Activated naive CD4-positive, alpha-beta T cell treated with anti-CD3 and anti-CD28 coated beads for 36 hours (primary cell): Measurements from ENCODE around the gene KCNK17. TPM values are rescaled to one million over a fixed set of nuclear protein-coding genes. Genes with fewer than 3 reads are reported as not detected.
"Not testable (repeated sequence)": the region's sequence is repeated elsewhere in the genome, so short reads cannot be mapped to it uniquely, and the experiment has no call there.

Experiments
- CTCF ChIA-PET: fragments of 350-600 bp; sonication (Branson Sonifier 250); formaldehyde crosslinking; loops from one replicate; lab custom pipeline; 2021; ENCODE audit warnings: antibody characterized with exemption; lab: Charles Lee
- DNase-seq: peaks from one replicate; pipeline ENCODE4 v3.0.0-alpha.2; 2020
- H3K27ac Mint-ChIP-seq: one replicate; pipeline ENCODE4 v1.8.0; 2021; ENCODE audit warnings: mild to moderate bottlenecking, mixed read lengths
- H3K27me3 Mint-ChIP-seq: one replicate; pipeline ENCODE4 v1.8.0; 2021; ENCODE audit warnings: low read depth, mixed read lengths
- H3K36me3 Mint-ChIP-seq: one replicate; pipeline ENCODE4 v1.8.0; 2021; ENCODE audit warnings: low read depth, mixed read lengths
- H3K4me1 Mint-ChIP-seq: one replicate; pipeline ENCODE4 v1.8.0; 2021; ENCODE audit warnings: low read depth, mixed read lengths
- H3K4me3 Mint-ChIP-seq: one replicate; pipeline ENCODE4 v1.8.0; 2021; ENCODE audit warnings: mild to moderate bottlenecking, moderate library complexity, mixed read lengths
- H3K9me3 Mint-ChIP-seq: one replicate; pipeline ENCODE4 v1.8.0; 2021; ENCODE audit warnings: mixed read lengths
- intact Hi-C: fragments of 100-400 bp; cut with micrococcal nuclease; formaldehyde crosslinking; loops from one replicate; pipeline ENCODE4 v1.15.1; 2023
- total RNA-seq, 2 experiments: library from RNA; stranded (reverse); gene quantifications; one replicate each; pipeline ENCODE4 v1.2.3, GENCODE V29; 2021

KCNK17 gene
- total RNA-seq, 2 experiments from 2014 or later: not detected

DNA sequence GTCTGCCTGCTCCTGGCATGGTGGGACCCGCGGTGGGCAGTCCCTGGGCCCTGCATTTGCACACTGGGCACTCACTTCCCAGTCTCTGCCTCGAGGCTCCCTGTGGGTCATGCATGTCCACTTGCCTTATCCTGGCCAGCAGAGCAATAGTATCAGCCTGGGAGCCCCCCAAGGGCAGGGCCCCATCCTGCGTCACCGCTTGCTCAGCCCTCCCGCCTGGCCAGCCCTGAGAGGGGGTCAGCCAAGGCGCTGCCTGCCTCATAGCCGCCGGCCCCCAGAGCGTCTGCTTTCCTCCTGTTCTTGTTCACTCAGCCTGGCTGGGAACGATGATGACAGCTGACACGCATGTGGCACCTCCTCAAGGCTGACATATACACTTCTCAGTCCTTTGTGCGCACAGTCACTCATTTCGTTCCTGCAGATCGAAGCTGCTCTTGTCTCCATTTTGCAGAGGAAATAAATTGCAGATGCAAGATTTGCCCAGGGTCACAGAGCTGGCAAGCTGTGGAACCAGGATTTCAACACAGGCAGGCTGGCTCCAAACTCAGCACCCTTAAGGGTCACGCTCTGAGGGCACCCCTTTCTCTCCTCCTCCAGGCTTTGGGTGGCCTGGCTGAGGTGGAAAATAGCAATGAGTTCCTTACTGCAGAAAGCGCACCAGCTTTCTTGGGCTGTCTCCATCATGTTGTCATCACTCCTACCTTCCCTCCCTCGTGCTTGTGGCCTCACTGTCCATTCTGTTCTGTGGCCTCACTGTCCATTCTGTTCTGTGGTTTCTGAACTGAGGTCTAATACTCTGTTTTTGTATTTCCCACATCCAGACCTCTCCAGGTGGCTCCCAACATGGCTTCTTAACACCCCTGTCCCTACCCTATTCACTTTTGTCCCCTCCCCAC, 17.2 kb downstream of the KCNK17 start:
- no peak overlapping the region for H3K4me3 Mint-ChIP-seq
- intact Hi-C loops: no loop called here
- H3K9me3 Mint-ChIP-seq: no peaks in the 10 kb centered on the region
- CTCF ChIA-PET: no interaction called here
- H3K36me3 Mint-ChIP-seq: no peaks in the 10 kb centered on the region
- H3K4me1 Mint-ChIP-seq: no peaks in the 10 kb centered on the region
- no peak overlapping the region for H3K27ac Mint-ChIP-seq
- no peaks in the 10 kb centered on the region for H3K27me3 Mint-ChIP-seq
- no peak for DNase-seq

DNA sequence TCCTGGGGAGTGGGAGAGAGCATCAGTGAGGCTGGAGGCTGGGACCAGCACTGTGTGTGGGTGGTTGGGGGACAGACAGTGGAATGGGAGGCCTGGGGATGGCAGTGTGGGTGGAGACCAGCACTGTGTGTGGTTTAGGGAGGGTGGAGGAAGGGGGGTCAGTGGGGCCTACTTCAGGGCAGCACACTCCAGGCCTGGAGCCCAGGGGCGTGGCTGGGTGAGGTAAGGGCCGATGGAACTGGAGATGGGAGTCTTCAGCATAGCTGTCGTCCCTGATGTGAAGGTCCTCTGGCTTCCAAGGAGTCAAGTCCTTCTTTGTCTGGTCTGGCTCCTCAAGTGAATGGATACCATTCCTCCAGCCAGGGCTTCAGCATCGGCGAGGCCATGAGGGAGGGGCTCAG, 18.6 kb downstream of the KCNK17 start:
- H3K4me3 Mint-ChIP-seq: no peak overlapping the region
- no peaks in the 10 kb centered on the region for H3K4me1 Mint-ChIP-seq
- H3K27me3 Mint-ChIP-seq: no peaks in the 10 kb centered on the region
- intact Hi-C loops: no loop called here
- no peaks in the 10 kb centered on the region for H3K9me3 Mint-ChIP-seq
- H3K27ac Mint-ChIP-seq: no peak overlapping the region
- CTCF ChIA-PET: interaction anchor here (0.6 to 1.0 kb wide), 2 partner anchors 9 to 201 kb away, joined by 3 read pairs; no protein-coding TSS in a partner anchor
- H3K36me3 Mint-ChIP-seq: no peaks in the 10 kb centered on the region
- no peak for DNase-seq

DNA sequence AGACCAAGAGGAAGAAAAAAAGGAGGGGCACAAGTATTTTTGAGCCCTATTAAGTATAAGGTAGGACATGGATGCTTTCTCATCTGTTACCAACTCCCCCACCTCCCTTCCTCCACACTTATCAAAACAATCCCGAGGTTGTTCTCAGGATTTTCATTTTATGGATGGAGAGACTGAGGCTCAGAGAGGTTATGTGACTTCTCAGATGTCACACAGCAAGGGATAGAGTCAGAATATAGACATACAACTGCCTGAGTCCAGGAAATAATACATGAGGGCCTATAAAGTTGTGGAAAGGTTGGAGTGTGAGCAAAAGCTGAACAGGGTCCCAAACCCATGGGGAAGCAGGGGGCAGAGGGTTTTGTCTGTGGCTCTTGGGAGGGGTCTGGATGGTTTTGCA, 19.3 kb downstream of the KCNK17 start:
- H3K4me3 Mint-ChIP-seq: no peak overlapping the region
- H3K27me3 Mint-ChIP-seq: no peaks in the 10 kb centered on the region
- CTCF ChIA-PET: interaction anchor here (0.6 to 1.0 kb wide), 3 partner anchors 10 to 201 kb away, joined by 3 read pairs; no protein-coding TSS in a partner anchor
- no peak for DNase-seq
- no peaks in the 10 kb centered on the region for H3K9me3 Mint-ChIP-seq
- no peaks in the 10 kb centered on the region for H3K4me1 Mint-ChIP-seq
- no peak overlapping the region for H3K27ac Mint-ChIP-seq
- H3K36me3 Mint-ChIP-seq: no peaks in the 10 kb centered on the region
- intact Hi-C loops: no loop called here

DNA sequence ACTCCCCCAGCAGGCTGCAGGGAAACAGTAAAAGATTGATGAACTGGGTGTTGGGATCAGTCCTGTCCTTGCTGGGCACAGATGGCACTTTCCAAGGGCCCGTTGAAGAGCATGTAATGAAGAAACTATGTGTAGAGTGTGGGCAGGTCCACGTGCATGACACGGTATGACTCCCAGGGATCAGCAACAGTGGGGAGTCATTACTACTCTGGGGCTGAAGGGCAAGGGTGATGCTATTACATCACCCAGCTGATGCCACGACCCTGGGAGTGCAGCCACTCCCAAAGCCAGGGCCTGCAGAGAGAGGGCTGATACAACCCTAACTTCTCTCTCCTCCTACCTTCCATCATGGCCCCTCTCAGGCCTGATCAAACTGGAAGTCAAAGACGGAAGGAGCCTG, 20.1 kb downstream of the KCNK17 start:
- no peaks in the 10 kb centered on the region for H3K9me3 Mint-ChIP-seq
- CTCF ChIA-PET: no interaction called here
- intact Hi-C loops: no loop called here
- DNase-seq: no peak
- no peak overlapping the region for H3K27ac Mint-ChIP-seq
- H3K4me3 Mint-ChIP-seq: no peak overlapping the region
- no peaks in the 10 kb centered on the region for H3K27me3 Mint-ChIP-seq
- no peaks in the 10 kb centered on the region for H3K4me1 Mint-ChIP-seq
- H3K36me3 Mint-ChIP-seq: no peaks in the 10 kb centered on the region

DNA sequence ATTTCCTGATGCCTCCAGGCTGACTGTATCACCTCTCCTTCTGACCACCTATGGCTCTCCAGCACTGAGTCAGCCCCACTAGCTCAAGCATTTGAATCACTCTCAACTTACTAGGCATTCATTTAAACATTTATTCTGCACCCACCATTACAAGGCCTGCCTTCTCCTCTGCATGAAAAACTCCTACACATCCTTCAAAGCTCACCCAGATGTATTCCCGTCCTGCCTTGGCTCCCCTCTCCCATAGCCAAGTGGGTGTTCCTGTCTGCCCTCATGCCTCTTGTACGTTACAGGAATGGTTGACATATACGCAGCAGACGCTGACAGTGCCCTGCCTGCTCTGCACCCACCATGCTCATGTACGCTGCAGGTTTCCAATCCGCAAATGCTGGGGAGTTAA, 21.6 kb downstream of the KCNK17 start:
- Mint-ChIP-seq H3K9me3 (no peaks in the 10 kb centered on the region), H3K4me3 (no peak overlapping the region), H3K27me3 (no peaks in the 10 kb centered on the region), H3K36me3 (no peaks in the 10 kb centered on the region), H3K27ac (no peak overlapping the region), H3K4me1 (no peaks in the 10 kb centered on the region)
- DNase-seq: no peak
- intact Hi-C loops: no loop called here
- CTCF ChIA-PET: no interaction called here

DNA sequence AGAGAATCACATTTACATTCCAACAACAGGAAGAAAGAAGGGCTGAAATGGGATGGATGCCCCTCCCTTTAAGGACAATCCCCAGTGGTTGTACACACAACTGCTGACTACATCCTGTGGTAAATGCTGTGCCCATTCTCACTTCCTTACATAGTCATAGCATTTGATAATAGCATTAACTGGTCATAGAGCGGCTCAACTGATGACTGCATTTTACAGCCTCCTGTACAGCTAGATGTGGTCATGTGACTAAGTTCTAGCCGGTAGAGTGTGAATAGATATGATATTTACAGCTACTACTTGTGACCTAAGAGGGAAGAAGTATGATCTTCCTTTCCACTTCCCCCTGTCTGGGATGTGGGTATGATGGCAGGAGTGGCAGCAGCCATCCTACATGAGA, 24.7 kb downstream of the KCNK17 start:
- no peak overlapping the region for H3K27ac Mint-ChIP-seq
- CTCF ChIA-PET: no interaction called here
- intact Hi-C loops: no loop called here
- H3K4me1 Mint-ChIP-seq: no peaks in the 10 kb centered on the region
- no peak overlapping the region for H3K4me3 Mint-ChIP-seq
- no peak for DNase-seq
- no peaks in the 10 kb centered on the region for H3K9me3 Mint-ChIP-seq
- no peaks in the 10 kb centered on the region for H3K36me3 Mint-ChIP-seq
- H3K27me3 Mint-ChIP-seq: peaks cover 2% of the 10 kb centered on the region

DNA sequence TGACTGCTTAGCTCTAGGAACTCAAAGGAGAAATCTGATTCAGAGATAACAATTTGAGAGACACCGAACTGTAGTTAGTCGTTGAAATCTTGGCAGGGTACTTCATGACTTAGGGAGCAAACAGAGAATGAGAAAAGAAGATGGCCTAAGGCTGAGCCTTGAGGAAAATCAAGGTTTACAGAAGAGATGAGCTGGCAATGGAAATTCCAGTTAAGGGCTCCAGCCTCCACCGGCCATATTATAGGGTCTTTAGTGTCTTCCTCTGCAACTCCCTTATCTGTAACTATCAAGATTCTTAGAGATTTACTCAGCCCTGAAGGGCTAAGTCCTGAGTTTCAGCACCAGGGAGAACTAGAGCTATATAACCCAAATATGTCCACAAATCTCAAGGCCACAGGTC, 26.6 kb downstream of the KCNK17 start:
- intact Hi-C loops: no loop called here
- H3K4me1 Mint-ChIP-seq: no peaks in the 10 kb centered on the region
- H3K9me3 Mint-ChIP-seq: no peaks in the 10 kb centered on the region
- no peak overlapping the region for H3K27ac Mint-ChIP-seq
- DNase-seq: no peak
- H3K27me3 Mint-ChIP-seq: peaks cover 2% of the 10 kb centered on the region
- no peak overlapping the region for H3K4me3 Mint-ChIP-seq
- CTCF ChIA-PET: no interaction called here
- H3K36me3 Mint-ChIP-seq: no peaks in the 10 kb centered on the region

DNA sequence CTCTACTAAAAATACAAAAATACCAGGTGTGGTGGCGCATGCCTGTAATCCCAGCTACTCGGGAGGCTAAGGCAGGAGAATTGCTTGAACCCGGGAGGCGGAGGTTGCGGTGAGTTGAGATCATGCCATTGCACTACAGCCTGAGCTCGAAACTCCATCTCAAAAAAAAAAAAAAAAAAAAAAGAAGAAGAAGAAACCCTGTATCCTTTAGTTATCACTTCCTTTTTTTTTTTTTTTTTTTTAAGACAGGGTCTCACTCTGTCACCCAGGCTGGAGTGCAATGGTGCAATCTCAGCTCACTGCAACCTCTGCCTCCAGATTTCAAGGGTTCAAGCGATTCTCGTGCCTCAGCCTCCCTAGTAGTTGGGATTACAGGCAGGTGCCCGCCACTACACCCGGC, 27.6 kb downstream of the KCNK17 start:
- CTCF ChIA-PET, H3K27ac Mint-ChIP-seq, DNase-seq, H3K27me3 Mint-ChIP-seq, intact Hi-C loops, H3K4me1 Mint-ChIP-seq, H3K4me3 Mint-ChIP-seq, H3K36me3 Mint-ChIP-seq, H3K9me3 Mint-ChIP-seq: not testable (repeated sequence)

DNA sequence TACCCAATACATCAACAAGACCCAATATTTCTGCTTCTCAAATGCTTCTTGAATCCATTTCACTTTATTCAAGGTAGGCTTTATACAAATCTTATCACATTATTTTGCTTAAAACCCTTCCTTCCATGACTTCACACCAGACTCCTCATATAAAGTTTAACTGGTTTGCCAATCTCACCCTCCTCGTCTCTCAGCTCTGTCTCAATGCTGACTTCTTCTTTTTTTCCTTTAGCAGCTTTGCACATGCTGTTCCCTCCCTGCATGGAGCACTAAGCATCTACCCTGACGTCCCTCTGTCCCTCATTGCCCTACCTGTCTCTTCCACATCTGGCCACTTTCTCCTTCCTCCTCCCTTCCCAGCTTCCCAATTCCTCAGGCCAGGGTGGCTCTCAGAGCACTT, 31.4 kb downstream of the KCNK17 start:
- Mint-ChIP-seq H3K9me3 (no peaks in the 10 kb centered on the region), H3K4me3 (no peak overlapping the region), H3K4me1 (no peaks in the 10 kb centered on the region), H3K27me3 (peaks cover 2% of the 10 kb centered on the region), H3K36me3 (no peaks in the 10 kb centered on the region), H3K27ac (no peak overlapping the region)
- CTCF ChIA-PET: interaction anchor here (1.7 kb wide), 1 partner anchor 115 kb away, joined by 3 read pairs; no protein-coding TSS in a partner anchor
- intact Hi-C loops: no loop called here
- DNase-seq: no peak

DNA sequence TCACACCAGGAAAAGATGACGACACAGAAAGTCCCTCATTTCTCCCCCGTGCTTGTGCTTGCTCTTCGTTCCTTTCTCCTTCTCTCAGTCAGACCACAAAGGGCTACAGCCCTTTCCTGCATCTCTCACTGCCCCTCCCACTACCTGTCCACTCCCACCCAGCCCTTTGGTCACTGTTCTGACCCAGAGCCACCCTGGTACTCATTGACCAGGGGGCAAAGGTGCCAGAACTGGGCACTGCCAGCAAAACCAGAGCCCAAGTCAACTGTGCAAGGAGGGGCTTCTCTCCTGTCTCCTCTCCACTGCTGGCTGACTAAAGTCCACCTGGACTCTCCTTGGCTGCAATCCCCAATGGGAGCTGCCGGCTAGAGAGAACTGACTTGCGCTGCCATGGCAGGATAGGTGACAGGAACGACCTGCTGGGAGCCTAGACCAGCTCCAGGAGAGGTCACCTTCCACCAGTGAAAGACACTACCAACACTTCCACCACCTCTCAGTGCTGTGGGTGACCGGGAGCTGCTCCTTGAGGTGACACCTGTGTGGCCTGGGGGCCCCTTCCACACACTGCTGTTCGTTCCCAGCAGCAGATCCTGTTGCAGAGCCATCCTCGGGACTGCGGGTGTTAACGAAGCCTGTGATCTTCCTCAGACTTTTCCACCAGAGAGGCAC, 32.8 kb downstream of the KCNK17 start:
- Mint-ChIP-seq H3K4me3 (no peak overlapping the region), H3K4me1 (no peaks in the 10 kb centered on the region), H3K9me3 (no peaks in the 10 kb centered on the region), H3K36me3 (no peaks in the 10 kb centered on the region), H3K27me3 (no peaks in the 10 kb centered on the region), H3K27ac (no peak overlapping the region)
- DNase-seq: no peak
- CTCF ChIA-PET: no interaction called here
- intact Hi-C loops: no loop called here

DNA sequence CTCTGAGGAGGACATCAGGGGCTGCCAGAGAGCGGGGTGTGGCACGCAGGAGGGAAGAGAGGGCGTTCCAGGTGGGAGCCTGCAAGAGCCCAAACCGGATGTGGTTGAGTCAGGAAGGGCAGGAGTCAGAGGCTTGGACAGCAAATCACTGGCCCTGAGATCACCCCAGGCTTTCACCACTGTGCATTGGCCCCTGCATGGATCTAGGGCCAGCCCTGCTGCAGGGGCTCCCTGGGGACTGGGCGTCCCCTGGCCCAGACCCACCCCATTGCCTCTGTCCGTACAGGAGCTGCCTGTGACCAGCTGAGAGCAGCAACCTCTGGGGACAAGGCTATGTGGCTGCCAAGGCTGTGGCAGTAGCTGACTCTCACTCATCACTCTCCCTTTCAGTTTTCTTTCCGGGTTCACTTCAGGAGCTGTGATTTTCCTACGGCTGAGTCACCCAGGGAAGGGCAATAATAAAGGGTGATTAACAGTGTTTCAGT, 33.9 kb downstream of the KCNK17 start:
- H3K4me1 Mint-ChIP-seq: no peaks in the 10 kb centered on the region
- H3K36me3 Mint-ChIP-seq: no peaks in the 10 kb centered on the region
- H3K9me3 Mint-ChIP-seq: no peaks in the 10 kb centered on the region
- intact Hi-C loops: no loop called here
- no peak overlapping the region for H3K4me3 Mint-ChIP-seq
- no peak for DNase-seq
- CTCF ChIA-PET: no interaction called here
- no peak overlapping the region for H3K27ac Mint-ChIP-seq
- no peaks in the 10 kb centered on the region for H3K27me3 Mint-ChIP-seq

DNA sequence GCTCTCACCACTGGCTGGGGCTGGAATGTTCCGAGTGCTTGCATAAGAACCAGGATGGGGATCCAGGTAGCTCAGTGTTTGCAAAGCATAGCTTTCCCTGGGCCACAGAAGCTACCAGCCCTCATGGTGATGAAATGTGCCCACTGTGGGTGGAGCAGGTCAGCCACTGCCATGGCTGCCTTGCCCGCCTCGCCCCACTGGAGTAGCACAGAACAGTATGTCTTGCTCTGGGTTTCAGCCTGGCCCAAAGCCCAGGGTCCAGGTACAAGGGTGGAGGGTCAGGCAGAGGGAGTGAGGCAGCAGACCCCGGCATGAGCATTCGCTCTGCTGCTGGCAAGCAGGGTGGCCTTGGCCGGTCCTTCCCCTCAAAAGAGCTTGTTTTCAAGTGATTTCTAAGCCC, 34.7 kb downstream of the KCNK17 start:
- CTCF ChIA-PET: interaction anchor here (1.4 kb wide), 1 partner anchor 23 kb away, joined by 5 read pairs; no protein-coding TSS in a partner anchor
- Mint-ChIP-seq H3K27me3 (no peaks in the 10 kb centered on the region), H3K27ac (no peak overlapping the region), H3K9me3 (no peaks in the 10 kb centered on the region), H3K36me3 (no peaks in the 10 kb centered on the region), H3K4me1 (no peaks in the 10 kb centered on the region), H3K4me3 (no peak overlapping the region)
- intact Hi-C loops: no loop called here
- no peak for DNase-seq
